NB4 (cell line): ENCODE results near the gene TRA2A.

Source experiments
- DNase-seq: peaks from one replicate; pipeline ENCODE4 v3.0.0; 2010; ENCODE audit warnings: low read depth
- H3K4me3 ChIP-seq: one replicate; pipeline ENCODE4 v1.5.1; 2011; ENCODE audit warnings: mild to moderate bottlenecking, low read depth, low read length, moderate library complexity
- MYC ChIP-seq: IDR thresholded peaks from 2 replicates; pipeline ENCODE4 v1.6.1; 2011; ENCODE audit warnings: low read depth, low read length
- POLR2A ChIP-seq: IDR thresholded peaks from 2 replicates; pipeline ENCODE4 v1.6.1; 2011; ENCODE audit warnings: mild to moderate bottlenecking; ENCODE audit not compliant: insufficient read length; ENCODE audit errors: extremely low read depth
- TF ChIP-seq, protein P1 (sequence below): IDR thresholded peaks from 2 replicates; pipeline ENCODE4 v1.6.1; 2011; ENCODE audit warnings: low read depth, low read length
- TF ChIP-seq, protein P2 (sequence below): IDR thresholded peaks from one replicate; pipeline ENCODE4 v1.5.1; 2012; ENCODE audit warnings: low read depth, low read length

The TRA2A gene

DNA sequence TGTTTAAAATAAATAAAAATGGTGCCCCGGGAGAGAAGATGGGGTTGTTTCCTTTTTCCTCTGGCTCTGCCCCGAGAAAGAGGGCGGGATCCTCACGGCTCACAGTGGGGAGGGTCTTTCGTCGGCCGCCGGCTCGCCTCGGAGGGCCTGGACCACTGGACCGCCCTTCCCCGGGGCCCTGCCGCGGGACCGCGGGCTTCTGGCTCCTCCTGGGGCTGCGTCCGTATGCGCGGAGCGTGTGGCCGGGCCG is 58.0 kb downstream of the TRA2A start:
- H3K4me3 ChIP-seq, result peak overlapping the region; percentile 82
- TF ChIP-seq, protein P1, sequence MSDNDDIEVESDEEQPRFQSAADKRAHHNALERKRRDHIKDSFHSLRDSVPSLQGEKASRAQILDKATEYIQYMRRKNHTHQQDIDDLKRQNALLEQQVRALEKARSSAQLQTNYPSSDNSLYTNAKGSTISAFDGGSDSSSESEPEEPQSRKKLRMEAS, result no peak
- TF ChIP-seq, protein P2, sequence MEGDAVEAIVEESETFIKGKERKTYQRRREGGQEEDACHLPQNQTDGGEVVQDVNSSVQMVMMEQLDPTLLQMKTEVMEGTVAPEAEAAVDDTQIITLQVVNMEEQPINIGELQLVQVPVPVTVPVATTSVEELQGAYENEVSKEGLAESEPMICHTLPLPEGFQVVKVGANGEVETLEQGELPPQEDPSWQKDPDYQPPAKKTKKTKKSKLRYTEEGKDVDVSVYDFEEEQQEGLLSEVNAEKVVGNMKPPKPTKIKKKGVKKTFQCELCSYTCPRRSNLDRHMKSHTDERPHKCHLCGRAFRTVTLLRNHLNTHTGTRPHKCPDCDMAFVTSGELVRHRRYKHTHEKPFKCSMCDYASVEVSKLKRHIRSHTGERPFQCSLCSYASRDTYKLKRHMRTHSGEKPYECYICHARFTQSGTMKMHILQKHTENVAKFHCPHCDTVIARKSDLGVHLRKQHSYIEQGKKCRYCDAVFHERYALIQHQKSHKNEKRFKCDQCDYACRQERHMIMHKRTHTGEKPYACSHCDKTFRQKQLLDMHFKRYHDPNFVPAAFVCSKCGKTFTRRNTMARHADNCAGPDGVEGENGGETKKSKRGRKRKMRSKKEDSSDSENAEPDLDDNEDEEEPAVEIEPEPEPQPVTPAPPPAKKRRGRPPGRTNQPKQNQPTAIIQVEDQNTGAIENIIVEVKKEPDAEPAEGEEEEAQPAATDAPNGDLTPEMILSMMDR, result no peak
- TF ChIP-seq POLR2A (no peak), MYC (no peak)
- peak; percentile 88 for DNase-seq

DNA sequence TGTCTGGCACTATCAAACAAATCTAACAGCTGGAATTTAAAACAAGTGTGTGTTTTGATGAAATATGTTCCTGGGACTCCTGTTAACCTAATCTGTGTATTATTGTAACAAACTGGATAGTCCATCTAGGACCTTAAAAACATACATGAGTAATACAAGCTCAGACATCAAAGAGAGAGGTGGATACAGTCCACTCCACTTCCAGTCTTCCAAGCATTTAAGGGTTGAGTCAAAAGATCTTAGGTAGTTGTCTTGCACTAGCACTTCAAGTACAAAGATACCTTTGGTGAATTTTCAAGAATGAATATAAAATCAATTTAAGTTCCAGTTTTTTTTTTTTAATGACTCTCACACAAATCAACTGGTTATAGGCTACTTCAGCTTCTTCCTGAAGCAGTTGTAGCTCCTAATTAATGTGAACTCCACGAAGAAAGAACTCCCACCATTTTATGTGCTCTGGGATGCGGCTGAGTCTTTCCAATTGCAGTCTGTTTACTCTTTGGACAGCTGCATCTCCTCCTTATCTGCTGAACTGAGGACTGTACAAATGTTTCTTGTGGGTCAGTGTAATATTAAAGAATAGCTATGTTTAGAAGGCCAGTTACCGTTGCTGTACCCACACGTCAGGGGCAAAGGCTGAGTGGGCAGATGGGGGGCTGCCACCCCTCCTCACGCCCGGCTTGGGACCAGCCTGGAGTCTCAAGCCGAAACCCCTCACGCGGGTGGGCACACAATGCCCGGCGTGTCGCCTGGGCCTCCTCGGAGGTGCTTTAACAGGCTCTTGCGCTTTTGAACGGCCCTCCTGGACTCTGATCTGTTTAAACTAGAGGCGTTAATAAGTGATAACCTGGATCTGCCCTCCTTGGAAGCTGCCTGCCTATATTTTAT is 58.6 kb downstream of the TRA2A start:
- no peak for TF ChIP-seq MYC
- TF ChIP-seq, protein P1, result no peak
- no peak for TF ChIP-seq POLR2A
- TF ChIP-seq, protein P2, result no peak
- DNase-seq, result peak; percentile 62
- H3K4me3 ChIP-seq, result peak overlapping the region; percentile 82

DNA sequence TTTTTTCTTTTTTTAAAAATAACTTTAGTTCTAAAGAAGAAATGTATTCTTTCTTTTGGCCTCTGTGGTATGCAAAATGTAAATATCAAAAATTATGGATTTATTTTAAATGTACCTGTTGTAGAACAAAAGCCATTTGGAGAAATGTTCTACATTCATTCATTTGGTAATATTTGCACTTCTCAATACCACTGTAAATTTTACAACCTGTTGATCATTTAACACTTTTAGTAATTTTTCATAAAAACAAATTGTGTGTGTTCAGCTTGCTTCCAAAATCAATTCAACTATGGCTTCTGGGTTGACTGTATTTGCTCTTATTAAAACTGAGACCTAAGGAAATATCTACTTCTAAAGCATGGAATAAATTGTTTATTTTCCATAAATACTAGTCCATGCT is 59.2 kb downstream of the TRA2A start:
- TF ChIP-seq, protein P1, result no peak
- H3K4me3 ChIP-seq, result peak overlapping the region; percentile 82
- DNase-seq, result no peak

DNA sequence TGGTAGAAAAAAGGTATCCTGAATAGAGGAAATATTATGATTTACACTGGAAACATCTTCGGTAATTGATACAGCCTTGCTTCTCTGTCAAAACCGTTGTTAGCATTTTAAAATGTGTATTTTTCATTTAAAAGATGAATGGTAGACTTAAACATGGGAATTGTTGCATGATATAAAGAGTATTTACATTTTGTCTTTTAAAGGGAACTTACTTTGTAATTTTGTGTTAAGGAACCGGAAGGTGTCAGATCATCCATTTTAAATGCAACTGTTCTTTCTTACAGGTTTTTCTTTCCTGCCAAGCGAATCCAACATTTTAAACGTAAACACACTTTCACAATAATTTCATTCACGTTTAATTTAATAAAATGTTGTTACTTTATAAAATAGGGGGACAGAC is 59.7 kb downstream of the TRA2A start:
- DNase-seq, result peak; percentile 68
- H3K4me3 ChIP-seq, result peak overlapping the region; percentile 82
- no peak for TF ChIP-seq MYC
- no peak for TF ChIP-seq POLR2A
- TF ChIP-seq, protein P1, result no peak
- TF ChIP-seq, protein P2, result no peak

DNA sequence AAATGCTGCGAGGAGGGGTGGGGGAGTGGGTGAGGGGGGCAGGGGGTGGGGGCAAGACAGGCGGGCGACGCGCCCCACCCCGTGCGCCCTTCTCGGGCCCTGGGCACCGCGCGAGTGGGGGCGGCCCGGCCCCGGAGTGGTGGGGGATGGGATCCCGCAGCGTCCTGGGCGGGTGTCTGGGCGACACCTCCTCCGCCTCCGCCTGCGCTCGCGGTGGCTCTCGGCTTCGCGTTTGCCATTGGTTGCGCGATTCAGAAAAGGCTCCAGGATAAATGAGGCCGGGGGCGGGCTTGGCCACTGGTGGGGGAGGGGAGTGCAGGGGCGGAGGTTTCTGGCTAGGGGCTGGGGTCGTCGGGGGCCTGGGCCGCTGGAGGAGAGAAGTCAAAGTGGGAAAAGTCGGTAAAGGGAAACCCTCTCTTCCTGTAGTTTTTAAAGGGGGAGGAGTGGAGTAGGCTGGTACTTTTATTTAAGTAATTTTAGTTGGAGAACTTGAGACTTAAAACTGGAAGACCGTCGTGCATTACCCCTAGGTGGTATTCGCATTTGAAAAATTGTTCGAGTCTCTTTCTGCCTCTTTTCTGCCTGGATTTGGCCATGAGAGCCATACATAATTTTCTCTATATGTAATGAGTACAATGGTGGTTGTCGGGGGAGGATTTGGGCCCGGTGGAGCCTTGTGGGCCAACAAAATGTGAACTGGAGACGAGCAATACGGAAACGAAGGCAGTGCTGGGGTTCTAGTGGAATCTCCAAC is 60.5 kb downstream of the TRA2A start:
- TF ChIP-seq MYC (peak; percentile 40), POLR2A (peak; percentile 62)
- TF ChIP-seq, protein P1, result peak; percentile 55
- TF ChIP-seq, protein P2, result no peak
- DNase-seq, result peak; percentile 98
- H3K4me3 ChIP-seq, result peak overlapping the region; percentile 84

DNA sequence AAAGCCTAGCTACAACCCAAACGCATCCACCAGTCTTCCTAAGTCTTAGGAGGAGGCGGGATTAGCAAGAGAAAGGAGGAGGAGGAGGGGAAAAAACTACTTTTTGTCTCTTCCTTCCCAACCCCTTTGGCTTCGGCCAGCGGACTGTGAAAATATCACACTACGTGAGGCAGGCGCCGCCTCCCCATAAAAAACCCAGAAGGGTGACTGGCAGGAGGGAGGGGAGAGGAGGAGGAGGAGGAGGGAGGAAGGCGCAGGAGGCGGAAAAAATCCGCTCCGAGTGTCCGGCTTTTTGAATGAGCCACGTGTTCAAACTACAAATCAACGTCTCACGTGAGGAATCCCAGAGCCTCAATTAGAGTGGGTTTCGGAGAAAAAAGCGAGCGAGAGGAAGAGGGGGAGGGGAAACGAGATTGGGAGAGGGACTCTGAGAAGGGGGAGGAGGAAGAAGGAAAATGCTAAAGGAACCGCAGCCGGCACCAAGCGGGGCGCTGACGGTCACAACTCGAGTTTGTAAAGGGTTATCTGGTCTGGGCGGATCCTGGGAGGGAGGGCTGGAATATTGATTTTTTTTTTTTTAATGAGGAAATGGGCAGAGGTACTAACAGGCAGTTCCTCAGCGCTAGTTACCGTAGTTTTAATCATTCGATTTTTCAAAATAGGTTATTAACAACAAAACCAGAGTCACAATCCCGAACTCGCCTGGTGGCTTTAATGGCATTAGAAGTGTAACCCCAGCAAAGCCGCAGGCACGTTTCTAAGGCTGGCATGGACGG is 61.3 kb downstream of the TRA2A start, which contains the start of gene IGF2BP3:
TSS of gene IGF2BP3 (minus strand) at position 162 of the 776 bp plus-strand sequence. CDS start 381 bp downstream, outside the sequence.
- H3K4me3 ChIP-seq, result peak within 1 kb of the TSS; percentile 84
- DNase-seq, result peak; percentile 99
- TF ChIP-seq POLR2A (peak; percentile 85), MYC (peak; percentile 98)
- TF ChIP-seq, protein P1, result peak; percentile 100
- TF ChIP-seq, protein P2, result no peak
